ENCODE data around the gene STC2. TPM values are rescaled to one million over a fixed set of nuclear protein-coding genes. Genes with fewer than 3 reads are reported as not detected.

STC2 gene
- total RNA-seq, 1 donor from 2014 or later: 0.31 TPM

- DNase-seq: no peak
These were observed 753 bp upstream of the STC2 start for GRCh38 chr5:173328844-173329490.

DNA sequence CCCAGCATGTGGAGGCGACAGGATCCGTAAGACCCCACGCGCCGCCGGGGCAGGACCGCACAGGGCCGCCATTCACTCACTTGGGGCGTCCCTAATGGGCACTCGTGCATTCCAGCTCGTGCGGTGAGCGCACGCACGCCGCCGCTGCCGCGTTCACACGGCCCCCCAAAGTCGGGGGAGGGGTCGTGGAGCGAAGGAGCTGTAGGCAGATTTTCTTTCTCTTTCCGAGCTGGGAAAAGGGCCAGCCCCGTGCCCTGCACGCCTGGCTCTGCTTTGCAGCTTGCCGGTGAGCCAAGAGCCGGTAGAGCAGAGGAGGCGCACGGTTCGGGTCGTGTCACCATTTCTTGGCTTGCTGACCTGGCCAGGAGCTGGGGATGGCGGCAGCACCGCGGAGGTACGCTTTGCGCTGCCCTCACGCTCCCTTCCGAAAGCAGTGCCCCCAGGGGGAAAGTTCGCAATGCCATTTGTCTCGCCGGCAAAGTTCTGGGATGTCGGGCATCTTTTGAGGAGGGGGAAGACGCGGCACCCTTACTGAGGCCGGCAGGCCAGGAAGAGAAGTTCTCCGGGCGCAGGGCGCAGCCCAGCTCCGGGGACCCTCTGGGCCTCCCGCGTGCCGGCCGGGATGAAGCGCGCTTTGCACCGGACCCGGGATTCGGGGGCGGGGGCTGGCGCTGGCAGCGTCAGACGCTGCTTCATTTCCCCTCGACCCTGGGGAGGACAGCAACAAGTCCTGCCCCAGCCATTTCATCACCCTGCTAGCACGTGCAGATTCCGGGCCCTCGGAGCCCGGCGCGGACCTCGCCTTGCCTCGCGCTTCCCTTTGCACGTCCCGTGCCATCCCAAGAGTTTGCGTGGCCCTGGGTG lies 898 bp downstream of the STC2 start:
- DNase-seq: no peak

DNA sequence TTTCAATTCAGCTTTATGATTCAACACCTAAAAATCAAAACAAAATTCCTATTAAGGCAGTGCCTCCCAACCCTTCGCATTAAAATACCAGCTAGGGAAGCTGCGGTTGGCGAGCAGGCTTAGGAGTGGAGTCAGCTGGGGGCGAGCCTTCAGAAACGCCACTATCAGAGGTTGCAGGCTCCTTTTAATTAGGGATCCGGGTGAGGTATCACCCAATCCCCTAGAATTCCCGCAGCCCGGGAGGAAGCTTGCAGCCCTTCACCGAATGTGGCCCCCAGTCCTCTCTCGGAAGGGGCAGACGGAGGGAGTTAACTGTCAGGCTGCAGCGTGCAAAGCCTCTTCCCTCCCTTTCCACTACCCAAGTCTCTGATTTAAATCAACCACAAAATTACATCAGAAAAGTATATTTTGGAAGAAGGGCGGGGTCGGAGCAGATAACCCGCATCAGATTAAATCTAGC lies 1.7 kb downstream of the STC2 start:
- no peak for DNase-seq

- no peak for DNase-seq
These were observed 3.0 kb downstream of the STC2 start for GRCh38 chr5:173325091-173325698.

DNA sequence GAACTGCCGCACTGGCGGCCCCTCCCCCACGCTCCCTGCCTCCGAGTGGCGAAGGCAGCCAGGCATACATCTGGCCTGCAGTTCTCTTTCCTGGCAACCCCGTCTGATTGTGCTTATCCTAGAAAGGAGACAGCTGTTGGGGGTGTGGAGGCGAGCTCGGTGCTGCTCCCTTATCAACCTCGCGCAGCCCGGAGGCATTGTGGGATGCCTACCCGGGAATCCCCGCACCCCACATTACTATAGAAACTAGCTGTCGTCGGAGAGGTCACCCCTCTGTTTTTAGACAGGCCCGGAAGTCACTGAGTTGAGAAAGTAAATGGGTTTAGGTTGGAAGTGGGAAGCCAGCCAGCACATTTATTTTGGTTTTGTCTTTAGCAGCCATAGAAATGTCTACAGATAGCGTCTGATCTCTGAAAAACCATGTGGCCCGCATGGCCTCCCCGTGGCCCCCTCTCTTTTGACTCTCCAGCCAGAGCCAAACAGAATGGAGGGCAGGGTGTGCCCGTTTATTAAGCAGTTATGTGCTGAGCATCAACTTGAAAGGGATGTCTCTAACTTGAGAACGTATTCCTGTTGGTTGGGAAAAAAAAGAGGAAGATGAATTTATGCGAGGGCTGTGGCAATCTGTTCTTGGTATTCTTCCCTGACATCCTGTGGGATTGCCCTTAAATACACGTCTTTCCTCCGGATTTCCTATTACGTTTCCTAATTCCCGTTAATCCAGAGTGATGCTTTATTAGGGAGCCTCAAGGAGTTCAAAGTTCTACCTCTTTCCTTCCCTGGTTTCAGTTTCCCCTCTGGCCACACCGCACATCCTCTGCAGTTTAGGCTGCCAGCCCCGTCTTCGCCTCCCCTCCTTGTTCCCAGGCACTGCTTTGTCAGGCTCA lies 3.9 kb downstream of the STC2 start:
- peak; percentile 52 for DNase-seq

DNA sequence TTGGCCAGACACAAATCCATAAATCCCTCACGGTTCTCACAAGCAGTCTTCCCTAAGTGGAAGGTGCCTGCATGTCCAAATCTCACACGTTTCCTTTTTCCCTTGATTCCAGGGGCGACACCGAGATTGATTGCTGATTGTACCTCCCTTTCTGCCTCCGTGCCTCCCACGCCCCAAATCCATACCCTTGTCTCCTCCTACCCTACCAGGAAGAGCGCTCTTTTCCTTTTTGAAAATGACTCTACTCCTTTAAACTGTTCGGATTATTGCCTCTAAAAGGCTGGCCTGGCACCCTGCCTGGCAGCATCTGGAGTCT lies 4.5 kb downstream of the STC2 start:
- DNase-seq: no peak

DNA sequence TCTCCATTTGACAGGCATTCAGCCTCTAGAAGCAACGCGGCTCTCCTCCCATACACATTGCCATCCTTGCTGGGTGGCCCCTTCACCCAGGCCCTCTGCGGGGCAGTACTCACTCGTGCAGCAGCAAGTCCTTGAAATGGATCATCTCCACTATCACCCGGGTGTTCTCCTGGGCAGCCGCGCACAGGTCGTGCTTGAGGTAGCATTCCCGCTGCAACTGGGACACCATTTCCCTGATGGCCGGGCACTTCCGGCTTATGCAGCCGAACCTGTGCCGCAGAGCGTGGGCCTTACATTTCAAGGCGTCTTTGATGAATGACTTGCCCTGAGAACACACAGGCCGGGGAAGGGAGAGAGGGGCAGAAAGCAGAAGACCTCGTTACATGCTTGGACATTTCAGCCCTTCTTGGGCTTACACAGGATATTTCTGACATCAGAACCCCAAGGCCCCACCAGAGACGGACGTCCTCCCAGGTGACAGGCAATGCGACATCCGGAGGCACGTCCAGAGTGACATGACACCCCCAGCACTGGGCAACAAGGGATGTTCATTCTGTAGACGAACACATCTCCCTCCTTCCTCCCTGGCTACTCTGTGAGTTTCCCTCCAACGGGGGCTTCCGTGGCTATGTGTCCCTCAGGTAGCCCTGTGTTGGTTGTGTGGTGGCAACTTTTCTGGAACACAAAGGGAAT lies 5.0 kb downstream of the STC2 start:
- DNase-seq: no peak

DNA sequence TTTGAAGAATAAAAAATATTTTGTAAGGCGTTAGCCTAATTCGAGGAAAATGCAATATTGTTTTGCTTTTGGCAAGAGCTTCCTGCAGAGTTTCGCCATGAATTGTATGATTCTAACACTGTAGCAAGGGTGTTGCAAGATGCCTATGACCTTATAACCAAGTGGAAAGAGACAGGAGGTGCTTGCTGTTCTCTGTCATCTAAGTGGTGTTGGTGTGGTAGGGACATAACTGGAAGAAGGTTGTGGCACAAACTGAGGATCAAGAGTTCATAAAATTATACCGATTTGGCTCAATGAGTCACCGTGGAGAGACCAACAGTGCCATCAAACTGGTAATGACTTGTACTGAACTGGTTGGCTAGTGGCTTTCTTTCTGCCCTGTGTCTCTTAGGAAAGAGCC lies 6.3 kb downstream of the STC2 start:
- no peak for DNase-seq

DNA sequence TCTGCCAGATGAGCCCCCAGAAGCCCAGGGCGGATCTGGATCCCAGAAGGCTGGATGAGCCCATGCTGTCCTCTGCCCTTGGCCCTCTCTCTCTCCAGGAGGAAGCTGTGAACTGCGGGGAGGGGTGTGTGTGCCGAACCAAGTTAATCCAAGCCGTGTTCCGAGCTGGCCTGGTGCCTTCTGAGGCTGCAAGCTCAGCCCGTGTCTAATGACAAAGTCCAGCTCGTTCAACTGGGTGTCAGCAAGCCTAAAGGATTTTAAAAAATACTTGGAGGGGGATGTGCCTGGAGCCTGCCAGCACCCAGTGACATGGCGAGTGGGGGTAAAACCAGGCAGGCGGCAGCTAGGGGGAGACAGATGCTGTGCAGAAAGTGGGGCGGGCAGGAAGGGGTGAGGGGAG lies 8.0 kb downstream of the STC2 start:
- DNase-seq: no peak

DNA sequence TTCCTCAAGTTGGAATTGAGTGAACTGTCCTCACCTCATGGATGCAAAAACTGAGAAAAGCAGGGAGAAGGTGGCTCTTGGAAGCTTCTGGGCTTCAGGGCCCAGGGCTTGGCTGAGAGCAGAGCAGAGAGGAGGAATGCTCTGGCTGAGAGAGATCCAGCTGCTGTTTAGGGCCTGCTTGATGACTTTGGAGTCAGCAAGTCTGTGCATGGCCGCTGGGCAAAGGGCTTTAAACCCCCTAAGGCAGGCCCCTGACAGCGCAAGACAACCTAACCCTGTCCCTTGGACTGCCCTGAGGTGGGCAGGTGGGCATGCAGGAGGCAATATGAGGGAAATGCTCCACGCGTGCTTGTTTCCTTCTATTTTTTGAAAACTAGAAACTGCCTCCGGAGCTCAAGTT lies 8.6 kb downstream of the STC2 start:
- DNase-seq: no peak

DNA sequence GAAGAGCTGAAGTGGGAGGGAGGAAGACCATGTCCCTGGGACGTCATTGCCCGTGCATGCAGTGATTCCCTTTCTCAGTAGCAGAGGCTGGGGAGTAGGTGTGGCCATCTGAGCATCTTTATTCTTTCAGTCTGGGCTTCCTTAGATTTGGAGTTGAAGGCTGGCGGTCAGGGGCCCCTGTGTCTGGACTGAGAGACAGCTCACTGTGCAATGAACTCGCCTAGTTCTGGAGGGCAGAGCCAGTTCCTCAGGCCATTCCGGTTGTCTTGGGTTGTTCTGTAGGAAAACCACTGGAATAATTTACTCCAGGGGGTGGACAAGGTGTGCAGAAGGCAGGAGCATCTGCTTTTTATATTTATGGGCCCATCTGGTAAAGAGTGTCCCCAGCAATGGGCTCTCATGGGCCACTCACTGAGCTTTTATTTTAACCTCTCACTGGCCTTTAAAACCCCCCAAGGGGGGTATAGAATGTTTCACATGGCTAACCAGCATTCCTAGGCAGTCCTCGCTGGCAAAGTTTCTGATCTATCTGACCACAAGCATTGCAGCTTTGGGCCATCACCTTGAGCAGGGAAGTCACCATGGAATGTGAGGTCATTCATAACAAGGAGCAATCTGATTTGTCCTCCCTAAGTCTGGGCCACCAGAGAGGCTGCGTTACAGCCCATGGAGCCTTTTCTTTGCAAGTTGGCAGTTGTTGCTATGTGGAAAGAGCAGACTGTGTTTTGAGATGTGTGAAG lies 9.2 kb downstream of the STC2 start:
- DNase-seq: no peak

GRCh38 chr5:173318330-173318729 lies 9.9 kb downstream of the STC2 start:
- DNase-seq: no peak

DNA sequence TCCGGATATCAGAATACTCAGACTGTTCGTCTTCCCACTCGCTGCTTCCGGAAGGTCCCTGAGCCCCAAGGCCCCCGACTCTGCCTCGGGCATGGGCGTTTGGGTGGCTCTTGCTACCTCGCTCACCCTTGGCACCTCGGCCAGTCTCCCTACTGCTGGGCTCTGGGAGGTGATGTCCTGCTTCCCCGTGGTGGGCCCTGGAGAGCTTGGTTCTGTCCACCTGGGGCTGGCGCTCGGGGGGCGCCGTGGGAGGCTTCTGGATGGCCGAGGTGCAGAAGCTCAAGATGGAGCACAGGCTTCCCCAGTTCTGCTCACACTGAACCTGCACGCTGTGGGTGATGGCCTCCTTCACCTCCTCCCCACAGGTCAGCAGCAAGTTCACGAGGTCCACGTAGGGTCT lies 10.4 kb downstream of the STC2 start:
- DNase-seq: no peak

DNA sequence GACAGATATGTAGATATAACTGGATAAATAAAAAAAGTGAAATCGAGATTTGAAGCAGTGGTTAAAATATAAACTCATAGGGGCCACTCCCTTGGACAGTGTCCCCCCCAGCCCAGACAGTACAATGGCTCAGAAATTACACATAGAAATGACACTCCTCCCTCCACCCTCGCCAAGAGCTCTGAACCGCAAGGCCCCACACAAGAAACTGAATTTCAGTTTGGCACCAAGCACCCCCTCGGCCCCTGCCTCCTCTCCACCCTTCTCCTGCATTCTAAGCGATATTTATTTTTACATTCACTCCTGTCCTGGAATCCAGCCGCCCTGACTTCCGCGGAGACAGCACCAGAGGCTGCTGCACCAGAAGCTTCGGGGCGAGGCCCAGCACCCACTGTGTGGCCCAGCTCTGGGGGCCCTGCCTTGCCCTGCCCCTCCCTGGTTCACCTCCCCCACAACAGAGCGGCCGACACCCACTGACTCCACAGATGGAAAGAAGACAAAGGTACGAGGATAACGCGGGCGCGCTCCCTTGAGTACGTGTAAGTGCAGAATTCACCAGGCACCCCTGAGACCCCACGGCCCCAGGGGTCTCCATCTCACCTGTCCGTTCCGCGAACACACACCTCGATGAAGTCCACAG lies 11.0 kb downstream of the STC2 start:
- no peak for DNase-seq

DNA sequence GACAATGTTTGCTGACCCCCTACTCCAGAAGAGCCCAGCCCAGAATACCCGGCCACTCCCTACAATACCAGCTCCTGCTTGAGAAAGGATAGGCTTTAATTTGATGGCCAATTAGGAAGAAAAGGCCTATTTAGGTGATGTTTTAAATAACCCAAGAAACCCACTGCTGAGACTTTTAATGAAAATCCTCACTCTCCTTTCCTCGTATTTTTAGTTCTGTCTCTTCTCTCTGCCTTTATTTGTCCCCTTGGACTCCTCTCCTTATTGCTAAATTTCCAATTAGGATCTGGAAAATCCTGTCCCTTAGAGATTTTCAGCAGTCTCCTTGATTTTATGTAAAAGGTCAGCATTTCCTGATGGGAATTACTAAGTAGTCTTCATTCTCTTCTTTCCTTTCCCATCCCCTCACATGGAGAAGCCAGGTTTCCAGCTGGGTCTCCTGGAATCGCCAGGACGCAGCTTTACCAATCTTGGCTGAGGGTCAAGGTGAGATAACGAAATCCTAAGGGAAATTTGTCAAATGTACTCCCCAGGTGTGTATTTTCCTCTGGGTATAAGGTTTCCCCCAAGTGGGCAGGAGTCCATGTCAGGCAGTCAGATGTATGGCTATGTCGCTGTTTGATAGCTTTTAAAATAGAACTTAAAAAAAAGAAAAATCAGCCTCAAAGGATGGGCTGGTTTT lies 11.7 kb downstream of the STC2 start:
- no peak for DNase-seq

DNA sequence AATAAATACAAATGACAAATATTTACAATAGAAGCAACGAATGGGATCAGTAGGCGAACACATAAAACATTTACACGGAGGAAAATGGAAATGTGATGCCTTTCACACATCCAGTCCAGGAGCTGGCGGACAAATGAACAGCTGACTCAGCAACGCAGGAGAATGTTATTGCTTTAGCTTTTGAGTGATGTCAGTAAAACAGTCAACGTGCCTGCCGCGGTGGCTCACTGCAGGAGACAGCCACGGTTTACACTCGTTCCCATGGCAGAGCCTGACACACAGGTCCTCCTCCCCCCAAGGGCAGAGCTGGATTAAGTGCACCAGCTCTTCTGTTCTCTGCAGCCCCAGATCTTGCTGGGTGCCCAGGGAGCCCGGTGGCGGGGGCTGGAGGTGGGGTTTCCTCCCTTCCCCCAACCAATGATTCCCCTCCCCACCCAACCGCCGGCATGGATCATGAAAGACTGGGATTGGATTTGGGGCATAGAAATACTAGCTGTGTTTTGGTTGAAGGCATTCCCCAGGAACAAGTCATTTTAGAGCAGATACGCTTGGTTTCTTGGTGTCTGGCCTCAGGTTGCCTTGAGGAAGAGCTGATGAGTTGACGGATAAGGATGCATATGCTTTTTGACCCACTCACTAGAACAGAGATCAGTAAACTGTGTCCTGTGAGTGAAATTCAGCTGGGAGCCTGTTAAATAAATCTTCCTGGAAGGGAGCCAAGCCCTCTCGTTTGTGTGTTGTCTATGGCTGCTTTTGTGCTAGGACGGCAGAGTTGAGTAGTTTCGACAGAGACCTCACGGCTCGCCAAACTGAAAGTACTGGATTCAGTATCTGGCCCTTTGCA lies 12.5 kb downstream of the STC2 start:
- DNase-seq: no peak

GRCh38 chr5:173314166-173314952 lies 13.9 kb downstream of the STC2 start:
- no peak for DNase-seq

DNA sequence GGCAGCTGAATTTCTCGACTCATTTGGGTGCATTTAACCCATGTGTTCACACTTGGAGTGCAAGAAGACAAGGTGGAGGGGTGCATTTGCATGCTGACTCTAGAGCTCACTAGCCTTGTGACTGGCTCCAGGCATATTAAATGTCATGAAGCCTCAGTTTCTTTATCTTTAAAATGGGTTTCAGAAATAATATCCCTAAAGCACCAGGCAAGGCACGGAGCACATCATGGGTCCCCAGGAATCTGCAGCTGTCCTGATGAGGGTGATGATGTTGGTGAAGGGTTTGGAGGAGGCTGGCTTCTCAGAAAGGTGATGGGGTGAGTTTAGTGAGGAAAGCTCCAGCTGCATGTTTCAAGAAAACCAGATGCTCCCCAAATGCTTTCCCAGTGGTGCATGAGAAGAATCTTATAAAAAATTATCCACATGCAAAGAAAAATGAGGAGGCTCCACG lies 14.8 kb downstream of the STC2 start:
- DNase-seq: no peak

Data from occipital lobe (tissue), 2 donors.